HG03039 (cell line): Measurements from ENCODE around the gene ESR2.

Experiments
- ATAC-seq: cut with Tn5 transposase; IDR thresholded peaks from one replicate; pipeline ENCODE4 v1.9.1; 2021; ENCODE audit warnings: mild to moderate bottlenecking, moderate library complexity; ENCODE audit not compliant: unreplicated experiment

Gene ESR2

GRCh38 chr14:64095620-64096019 lies 198.6 kb downstream of the ESR2 start:
- no peak for ATAC-seq

- no peak for ATAC-seq
Measured at GRCh38 chr14:64092940-64093339, 201.2 kb downstream of the ESR2 start.

- ATAC-seq, result no peak
Measured at GRCh38 chr14:64092338-64092737, 201.8 kb downstream of the ESR2 start.

DNA sequence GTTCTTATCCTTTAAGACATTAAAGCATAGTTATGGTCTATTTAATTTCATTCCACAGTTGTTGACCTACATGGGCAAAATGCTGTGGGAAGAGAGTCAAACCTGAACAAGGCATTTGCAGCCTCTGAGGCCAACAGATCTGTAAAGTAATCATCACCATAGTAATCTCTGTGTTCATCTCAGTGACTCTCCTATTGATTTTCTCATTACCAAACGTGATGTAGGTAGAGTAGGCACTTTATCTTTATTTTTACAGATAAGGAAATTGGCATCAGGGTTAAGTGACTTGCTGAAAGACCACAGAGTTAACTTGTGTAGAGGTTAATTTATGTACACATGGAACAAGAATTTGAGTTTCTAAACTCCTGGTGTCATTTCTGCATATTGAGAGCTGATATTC lies 203.0 kb downstream of the ESR2 start:
- ATAC-seq, result no peak

- ATAC-seq, result no peak
Measured at GRCh38 chr14:64089920-64090319, 204.3 kb downstream of the ESR2 start.

DNA sequence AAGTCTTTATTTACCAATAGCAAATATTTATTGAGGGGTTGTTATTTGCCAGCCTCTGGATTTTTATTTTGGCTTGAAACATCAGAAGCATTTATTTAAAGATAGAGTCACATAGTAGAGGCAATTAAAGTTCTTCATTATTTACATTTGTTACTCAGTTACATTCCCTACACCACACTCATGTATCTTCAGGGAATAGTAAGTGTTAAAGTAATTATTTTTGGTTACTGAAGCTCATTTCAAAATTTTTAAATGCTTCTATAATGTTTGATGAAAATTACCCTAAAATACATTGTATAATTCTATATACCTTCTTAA lies 205.6 kb downstream of the ESR2 start:
- ATAC-seq, result no peak

- ATAC-seq, result no peak
Measured at GRCh38 chr14:64082837-64083236, 211.3 kb downstream of the ESR2 start.

DNA sequence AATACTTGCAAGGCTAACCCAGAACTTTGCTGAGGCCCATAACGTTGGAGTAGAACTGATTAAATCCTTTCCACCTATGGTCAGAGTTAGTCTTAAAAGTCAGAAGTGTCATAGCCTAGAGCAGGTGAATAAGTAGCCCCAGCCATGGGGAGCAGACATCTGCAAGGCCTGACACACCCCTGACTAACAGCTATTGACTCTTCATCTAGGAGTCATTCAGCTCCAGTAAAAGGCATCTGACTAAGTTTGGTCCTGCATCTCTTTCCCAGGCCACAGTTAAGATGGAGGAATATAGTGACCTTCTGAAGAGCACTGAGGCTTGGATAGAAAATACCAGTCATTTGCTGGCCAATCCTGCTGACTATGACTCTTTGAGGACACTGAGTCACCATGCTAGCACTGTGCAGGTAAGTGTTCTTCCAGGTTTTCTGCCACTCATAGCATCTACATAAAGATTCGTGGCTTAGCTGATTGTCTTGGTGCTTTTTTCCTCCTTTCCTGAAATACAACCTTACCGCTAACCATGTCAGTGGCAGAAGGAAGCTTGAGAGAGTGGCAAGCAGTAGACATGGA lies 212.9 kb downstream of the ESR2 start:
- no peak for ATAC-seq

GRCh38 chr14:64080452-64080851 lies 213.7 kb downstream of the ESR2 start:
- no peak for ATAC-seq

- no peak for ATAC-seq
Measured at GRCh38 chr14:64075613-64076005, 218.6 kb downstream of the ESR2 start.

DNA sequence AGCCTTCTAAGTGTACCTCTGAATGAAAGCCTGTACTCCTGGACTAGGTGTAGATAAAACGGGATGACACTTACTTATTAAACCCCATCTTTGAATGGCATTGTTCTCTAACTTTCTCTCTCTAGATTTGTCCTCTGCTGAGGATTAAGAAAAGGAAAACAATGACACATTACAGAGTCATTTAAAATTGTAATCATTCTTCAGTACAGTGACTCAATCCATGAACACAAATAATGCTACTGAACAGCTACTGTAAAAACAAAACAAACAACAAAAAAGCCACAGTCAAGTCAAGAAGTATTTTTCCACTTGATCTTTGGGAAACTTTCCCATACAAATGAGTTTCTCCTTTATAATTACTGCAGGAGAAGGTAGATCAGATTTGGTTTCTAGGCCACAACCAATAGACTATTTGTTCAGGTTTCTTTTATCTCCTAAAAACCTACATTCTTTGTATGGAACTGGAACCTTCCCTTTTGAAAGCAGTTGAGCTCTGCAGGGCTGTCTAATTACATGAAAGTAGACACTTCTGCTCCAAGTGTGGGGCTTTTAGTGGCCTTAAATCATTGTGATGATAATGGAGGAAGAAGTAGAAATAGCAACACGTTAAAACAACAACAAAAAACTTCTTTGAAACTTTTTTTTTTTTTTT lies 219.1 kb downstream of the ESR2 start:
- no peak for ATAC-seq

DNA sequence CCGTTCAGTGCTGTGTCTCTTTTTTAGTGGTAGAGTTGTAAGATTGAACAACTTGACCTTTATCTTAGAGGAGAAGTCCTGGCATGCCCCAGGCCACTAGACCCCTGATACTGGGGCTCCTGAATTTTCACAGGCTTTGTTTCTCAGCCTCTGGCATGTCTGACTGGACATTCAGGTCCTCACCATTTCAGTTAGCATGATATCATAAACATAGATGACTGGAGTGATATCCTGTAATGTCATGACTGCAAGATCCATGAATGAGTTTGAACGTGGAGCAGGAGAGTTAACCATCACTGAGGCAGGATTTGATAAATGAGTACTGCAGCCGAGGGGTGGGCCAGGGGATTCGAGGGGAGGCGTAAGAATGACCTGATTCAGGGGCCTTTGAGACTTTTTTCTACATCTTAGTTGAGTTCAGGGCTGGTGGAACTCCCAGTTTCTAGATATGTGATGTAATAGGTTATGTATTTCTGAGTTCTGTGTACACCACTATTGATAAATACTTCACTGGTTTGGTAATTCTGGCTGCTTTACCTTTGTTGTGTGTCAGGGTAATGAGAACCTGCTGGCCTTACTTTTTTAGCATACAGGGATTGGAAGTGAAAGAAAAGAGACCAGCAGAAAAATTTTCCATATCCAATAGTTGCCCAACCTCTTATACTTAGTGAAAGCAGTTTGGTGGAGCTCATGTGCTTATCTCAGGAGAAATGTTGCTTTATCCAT lies 224.4 kb downstream of the ESR2 start:
- no peak for ATAC-seq

DNA sequence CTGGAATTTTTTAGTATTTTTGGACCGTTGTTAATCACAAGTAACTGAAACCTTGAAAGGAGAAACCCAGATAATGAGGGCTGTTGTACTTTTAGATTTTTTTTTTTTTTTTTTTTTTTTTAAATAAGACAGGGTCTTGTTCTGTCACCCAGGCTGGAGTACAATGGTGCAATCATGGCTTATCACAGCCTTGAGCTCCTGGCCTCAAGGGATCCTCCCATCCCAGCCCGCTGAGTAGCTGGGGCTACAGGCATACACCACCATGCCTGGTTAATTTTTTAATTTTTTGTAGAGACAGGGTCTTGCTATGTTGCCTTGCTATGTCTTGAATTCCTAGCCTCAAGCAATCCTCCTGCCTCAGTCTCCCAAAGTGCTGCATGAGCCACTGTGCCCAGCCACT lies 229.7 kb downstream of the ESR2 start:
- no peak for ATAC-seq

GRCh38 chr14:64062381-64063115 lies 231.6 kb downstream of the ESR2 start:
- ATAC-seq, result no peak

DNA sequence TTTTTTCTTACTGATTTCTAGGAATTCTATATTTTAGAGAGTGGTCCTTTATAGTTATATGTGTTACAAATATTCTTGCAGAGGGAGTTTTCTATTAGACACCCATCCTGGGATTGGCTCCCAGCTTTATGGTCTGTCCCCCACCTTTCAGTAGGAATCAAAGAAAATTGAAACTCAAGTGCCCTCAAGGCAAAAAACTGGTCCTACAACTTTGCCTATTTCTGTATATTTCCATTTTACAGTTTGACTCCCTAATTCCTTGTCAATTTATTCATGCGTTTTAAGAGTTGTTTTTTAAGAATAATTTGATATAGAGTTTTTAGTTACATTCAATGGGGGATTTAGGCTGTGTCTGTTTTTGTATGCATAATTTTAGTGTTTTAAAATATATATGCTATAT lies 232.5 kb downstream of the ESR2 start:
- ATAC-seq, result no peak

DNA sequence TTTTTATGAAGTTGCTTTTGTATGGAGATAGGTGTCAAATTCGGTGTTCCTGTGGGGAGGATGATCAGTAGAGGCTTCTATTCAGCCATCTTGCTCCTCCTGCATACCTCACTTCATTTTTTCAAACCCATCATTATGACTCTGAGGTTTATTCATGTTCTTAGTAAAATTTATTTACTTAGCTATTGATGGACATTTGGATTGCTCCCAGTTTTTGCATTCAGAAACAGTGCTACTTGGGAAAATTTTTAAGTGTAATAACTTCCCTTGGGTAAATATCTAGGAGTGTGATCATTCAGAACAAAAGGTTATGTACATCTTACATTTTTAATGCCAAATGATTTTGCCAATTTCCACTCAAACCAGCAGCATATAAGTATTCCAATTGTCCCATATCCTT lies 233.1 kb downstream of the ESR2 start:
- no peak for ATAC-seq

DNA sequence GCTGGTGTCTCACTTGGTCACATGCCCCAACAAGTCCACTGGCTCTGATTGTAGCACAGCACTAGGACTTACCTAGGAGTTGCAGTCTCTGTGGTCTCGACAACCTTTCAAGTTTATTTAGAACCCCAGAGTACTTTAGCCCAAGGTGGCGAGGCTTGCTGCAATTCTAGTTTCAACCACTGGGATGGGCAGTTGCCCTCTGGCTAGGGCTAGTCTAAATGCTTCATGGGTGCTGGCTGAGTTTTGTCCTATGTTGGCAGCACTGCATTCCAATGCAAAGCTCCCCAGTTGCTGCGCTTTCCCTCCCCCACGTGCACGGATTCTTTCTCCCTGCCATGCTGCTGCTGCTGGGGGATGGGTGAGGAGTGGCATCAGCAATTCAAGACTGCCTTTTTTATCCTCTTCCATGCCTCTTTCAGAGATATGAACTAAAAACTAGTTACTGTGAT lies 233.5 kb downstream of the ESR2 start:
- ATAC-seq, result no peak

GRCh38 chr14:64060199-64060545 lies 234.0 kb downstream of the ESR2 start:
- ATAC-seq, result no peak

DNA sequence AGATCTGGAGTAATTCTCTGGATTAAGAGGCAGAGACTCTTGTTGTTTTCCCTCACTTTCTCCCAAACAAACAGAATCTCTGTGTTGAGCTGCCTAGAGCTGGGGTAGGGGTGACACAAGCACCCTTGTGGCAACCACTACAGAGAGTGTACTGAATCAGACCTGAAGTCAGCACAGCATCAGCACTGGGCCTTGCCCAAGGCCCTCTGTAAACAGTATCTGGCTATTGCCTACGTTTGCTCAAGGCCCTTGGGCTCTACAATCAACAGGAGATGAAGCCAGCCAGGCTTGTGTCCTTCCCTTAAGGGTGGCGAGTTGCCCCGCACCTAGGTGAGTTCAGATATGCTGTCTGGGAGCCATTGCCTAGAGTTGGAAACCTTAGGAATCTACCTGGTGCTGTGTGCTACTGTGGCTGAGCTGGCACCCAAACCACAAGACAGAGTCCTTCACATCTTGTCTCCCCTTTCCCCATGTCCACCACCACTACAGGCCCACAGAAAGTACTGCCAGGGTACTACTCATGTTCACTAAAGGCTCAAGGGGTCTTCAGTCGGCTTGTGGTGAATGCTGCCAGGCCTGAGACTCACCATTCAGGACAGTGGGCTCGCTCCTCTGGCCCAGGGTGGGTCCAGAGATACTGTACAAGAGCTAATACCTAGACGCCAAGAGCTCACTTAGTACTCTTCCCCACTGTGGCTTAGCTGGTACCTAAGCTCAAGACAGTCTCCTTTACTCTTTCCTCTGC lies 234.5 kb downstream of the ESR2 start:
- ATAC-seq, result no peak

- ATAC-seq, result no peak
Measured at GRCh38 chr14:64053694-64054669, 240.2 kb downstream of the ESR2 start.
